Measurements from ENCODE around the gene CENPC.
"Not testable (repeated sequence)": the region's sequence is repeated elsewhere in the genome, so short reads cannot be mapped to it uniquely, and the experiment has no call there.

Gene CENPC

GRCh38 chr4:67475155-67475554, 70.1 kb downstream of the CENPC start:
- DNase-seq (ENCODE audit: low read depth) = no peak

GRCh38 chr4:67470871-67471270, 74.4 kb downstream of the CENPC start:
- DNase-seq (ENCODE audit: low read depth) = no peak

- no peak for DNase-seq (ENCODE audit: low read depth)
Observed at GRCh38 chr4:67468830-67469229, 76.5 kb downstream of the CENPC start.

GRCh38 chr4:67466751-67467150, 78.6 kb downstream of the CENPC start:
- DNase-seq (ENCODE audit: low read depth) = no peak

- DNase-seq (ENCODE audit: low read depth) = no peak
Observed at GRCh38 chr4:67465763-67466052, 79.6 kb downstream of the CENPC start.

GRCh38 chr4:67465032-67465762, 80.1 kb downstream of the CENPC start:
- no peak for DNase-seq (ENCODE audit: low read depth)

- DNase-seq (ENCODE audit: low read depth) = no peak
Observed at GRCh38 chr4:67460574-67460973, 84.7 kb downstream of the CENPC start.

- DNase-seq (ENCODE audit: low read depth) = no peak
Observed at GRCh38 chr4:67459164-67459563, 86.1 kb downstream of the CENPC start.

GRCh38 chr4:67456577-67457196, 88.6 kb downstream of the CENPC start:
- no peak for DNase-seq (ENCODE audit: low read depth)

- not testable (repeated sequence) for DNase-seq (ENCODE audit: low read depth)
Observed at GRCh38 chr4:67452846-67453205, 92.5 kb downstream of the CENPC start.

- DNase-seq (ENCODE audit: low read depth) = no peak
Observed at GRCh38 chr4:67452100-67452845, 93.0 kb downstream of the CENPC start.

GRCh38 chr4:67451464-67451863, 93.8 kb downstream of the CENPC start:
- DNase-seq (ENCODE audit: low read depth) = no peak

- no peak for DNase-seq (ENCODE audit: low read depth)
Observed at GRCh38 chr4:67448621-67449020, 96.7 kb downstream of the CENPC start.

- no peak for DNase-seq (ENCODE audit: low read depth)
Observed at GRCh38 chr4:67447873-67448272, 97.4 kb downstream of the CENPC start.

- no peak for DNase-seq (ENCODE audit: low read depth)
Observed at GRCh38 chr4:67446811-67447210, 98.5 kb downstream of the CENPC start.

GRCh38 chr4:67445881-67446280, 99.4 kb downstream of the CENPC start:
- DNase-seq (ENCODE audit: low read depth) = not testable (repeated sequence)

- no peak for DNase-seq (ENCODE audit: low read depth)
Observed at GRCh38 chr4:67438975-67439374, 106.3 kb downstream of the CENPC start.

GRCh38 chr4:67437974-67438713, 107.2 kb downstream of the CENPC start:
- DNase-seq (ENCODE audit: low read depth) = no peak

- DNase-seq (ENCODE audit: low read depth) = no peak
Observed at GRCh38 chr4:67436742-67437141, 108.6 kb downstream of the CENPC start.

GRCh38 chr4:67430989-67431388, 114.3 kb downstream of the CENPC start:
- no peak for DNase-seq (ENCODE audit: low read depth)

GRCh38 chr4:67428819-67429218, 116.5 kb downstream of the CENPC start:
- DNase-seq (ENCODE audit: low read depth) = no peak

All from stimulated activated CD8-positive, alpha-beta memory T cell treated with anti-CD3 and anti-CD28 coated beads, Interleukin-4, amount 100 ng/mL, for 24 hours (primary cell).